ENCODE data around the gene WNT5B.

GRCh38 chr12:1650978-1651361, 21.9 kb downstream of the WNT5B start:
- TF ChIP-seq, protein P1, sequence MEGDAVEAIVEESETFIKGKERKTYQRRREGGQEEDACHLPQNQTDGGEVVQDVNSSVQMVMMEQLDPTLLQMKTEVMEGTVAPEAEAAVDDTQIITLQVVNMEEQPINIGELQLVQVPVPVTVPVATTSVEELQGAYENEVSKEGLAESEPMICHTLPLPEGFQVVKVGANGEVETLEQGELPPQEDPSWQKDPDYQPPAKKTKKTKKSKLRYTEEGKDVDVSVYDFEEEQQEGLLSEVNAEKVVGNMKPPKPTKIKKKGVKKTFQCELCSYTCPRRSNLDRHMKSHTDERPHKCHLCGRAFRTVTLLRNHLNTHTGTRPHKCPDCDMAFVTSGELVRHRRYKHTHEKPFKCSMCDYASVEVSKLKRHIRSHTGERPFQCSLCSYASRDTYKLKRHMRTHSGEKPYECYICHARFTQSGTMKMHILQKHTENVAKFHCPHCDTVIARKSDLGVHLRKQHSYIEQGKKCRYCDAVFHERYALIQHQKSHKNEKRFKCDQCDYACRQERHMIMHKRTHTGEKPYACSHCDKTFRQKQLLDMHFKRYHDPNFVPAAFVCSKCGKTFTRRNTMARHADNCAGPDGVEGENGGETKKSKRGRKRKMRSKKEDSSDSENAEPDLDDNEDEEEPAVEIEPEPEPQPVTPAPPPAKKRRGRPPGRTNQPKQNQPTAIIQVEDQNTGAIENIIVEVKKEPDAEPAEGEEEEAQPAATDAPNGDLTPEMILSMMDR (IDR thresholded peaks at IDR 0.05): no peak
- TF ChIP-seq POLR2A (IDR thresholded peaks at IDR 0.05): no peak

Data from ovary (tissue), 3 donors.